Dedifferentiated amniotic fluid mesenchymal stem cell (primary cell): Measurements from ENCODE around the gene RHPN2.
A peak's percentile ranks its signal among the peaks of the same experiment; 100 is the strongest.

Experiments
- DNase-seq: peaks from one replicate; pipeline ENCODE4 v3.0.0-alpha.2; 2016; ENCODE audit errors: extremely low spot score

RHPN2 gene

GRCh38 chr19:33064792-33065550, at the start of gene RHPN2:
Gene RHPN2, minus strand, starts transcription at chr19:33064888. Its CDS starts 36 bp downstream, at chr19:33064852.
- DNase-seq, result peak; percentile 59

- no peak for DNase-seq
These were observed 49.6 kb upstream of the RHPN2 start for GRCh38 chr19:33114312-33114711.

GRCh38 chr19:33111587-33111986, 46.9 kb upstream of the RHPN2 start:
- DNase-seq, result no peak

- peak; percentile 48 for DNase-seq
These were observed 45.6 kb upstream of the RHPN2 start for GRCh38 chr19:33110137-33110910.

GRCh38 chr19:33108161-33108560, 43.5 kb upstream of the RHPN2 start:
- no peak for DNase-seq

- DNase-seq, result no peak
These were observed 38.2 kb upstream of the RHPN2 start for GRCh38 chr19:33102893-33103292.

- DNase-seq, result no peak
These were observed 36.4 kb upstream of the RHPN2 start for GRCh38 chr19:33100894-33101644.

- DNase-seq, result no peak
These were observed 33.4 kb upstream of the RHPN2 start for GRCh38 chr19:33098055-33098534.

GRCh38 chr19:33096005-33096404, 31.3 kb upstream of the RHPN2 start:
- no peak for DNase-seq

GRCh38 chr19:33094436-33095067, 29.9 kb upstream of the RHPN2 start:
- no peak for DNase-seq

- no peak for DNase-seq
These were observed 28.9 kb upstream of the RHPN2 start for GRCh38 chr19:33093420-33094210.

- DNase-seq, result no peak
These were observed 25.5 kb upstream of the RHPN2 start for GRCh38 chr19:33090179-33090578.

- no peak for DNase-seq
These were observed 24.3 kb upstream of the RHPN2 start for GRCh38 chr19:33089010-33089409.

- no peak for DNase-seq
These were observed 22.3 kb upstream of the RHPN2 start for GRCh38 chr19:33086955-33087354.

GRCh38 chr19:33085570-33086128, 21.0 kb upstream of the RHPN2 start:
- DNase-seq, result no peak

GRCh38 chr19:33080761-33081681, 16.3 kb upstream of the RHPN2 start, which contains the start of gene GPATCH1:
Gene GPATCH1, plus strand, starts transcription at chr19:33081181. Its CDS starts 13 bp downstream, at chr19:33081194.
- DNase-seq, result peak; percentile 75

GRCh38 chr19:33075519-33075918, 10.8 kb upstream of the RHPN2 start:
- DNase-seq, result no peak

- DNase-seq, result no peak
These were observed 7.2 kb upstream of the RHPN2 start for GRCh38 chr19:33071887-33072286.

- DNase-seq, result no peak
These were observed 2.4 kb upstream of the RHPN2 start for GRCh38 chr19:33067121-33067520.
